HEK293 (cell line): ENCODE results near the gene NDUFS8.

Experiments used
- CTCF ChIA-PET: fragments of 350-600 bp; formaldehyde crosslinking; extraction: SDS; loops from one replicate; lab custom pipeline; 2021; ENCODE audit warnings: antibody characterized with exemption; lab: Yijun Ruan, JAX
- POLR2A ChIA-PET: fragments of 300-600 bp; formaldehyde crosslinking; extraction: SDS; loops from one replicate; lab custom pipeline; 2020; ENCODE audit warnings: antibody characterized with exemption, inconsistent platforms; lab: Yijun Ruan, JAX
- H3K27ac ChIP-seq: fragments of 200-500 bp; sonication (Bioruptor generic); 2 replicates; pipeline ENCODE4 v1.5.1; 2014; ENCODE audit warnings: low read depth, low read length, control low read depth, inconsistent platforms; ENCODE audit errors: extremely low read depth
- H3K36me3 ChIP-seq, 2 experiments: fragments of 200-500 bp in 1 of 2; sonication (Bioruptor generic) in 1 of 2; 1 replicate in 1 of 2; 2 replicates in 1 of 2; pipeline ENCODE4 v1.5.1; 2014 to 2017; ENCODE audit warnings: inconsistent platforms in 2 of 2, low read length in 2 of 2; ENCODE audit not compliant: control insufficient read depth in 2 of 2, insufficient read depth in 1 of 2
- H3K4me1 ChIP-seq: fragments of 200-500 bp; sonication (Bioruptor generic); 2 replicates; pipeline ENCODE4 v1.5.1; 2014; ENCODE audit warnings: mild to moderate bottlenecking, low read length, inconsistent platforms; ENCODE audit not compliant: control insufficient read depth, insufficient read depth
- H3K4me3 ChIP-seq: 2 replicates; pipeline ENCODE4 v1.5.1; 2011; ENCODE audit warnings: low read depth, mild to moderate bottlenecking, control low read depth, low read length, moderate library complexity
- H3K9me3 ChIP-seq: fragments of 200-500 bp; sonication (Bioruptor generic); 2 replicates; pipeline ENCODE4 v1.5.1; 2014; ENCODE audit warnings: low read depth, low read length, inconsistent platforms; ENCODE audit not compliant: control insufficient read depth, insufficient read depth
- KLF10 ChIP-seq: fragments of 450-650 bp; IDR thresholded peaks from 2 replicates; pipeline ENCODE4 v1.5.1; 2018; ENCODE audit warnings: missing biosample characterization, mild to moderate bottlenecking, missing genetic modification characterization
- MZF1 ChIP-seq: fragments of 450-650 bp; formaldehyde crosslinking; IDR thresholded peaks from 2 replicates; pipeline ENCODE4 v1.5.1; 2017; ENCODE audit warnings: missing biosample characterization, missing genetic modification characterization, borderline replicate concordance
- PRDM6 ChIP-seq: fragments of 450-650 bp; formaldehyde crosslinking; IDR thresholded peaks from 2 replicates; pipeline ENCODE4 v1.5.1; 2017; ENCODE audit warnings: missing biosample characterization, missing genetic modification characterization
- SCRT2 ChIP-seq: fragments of 450-650 bp; formaldehyde crosslinking; IDR thresholded peaks from 2 replicates; pipeline ENCODE4 v1.5.1; 2016; ENCODE audit warnings: missing biosample characterization, missing genetic modification characterization
- SP7 ChIP-seq: fragments of 450-650 bp; formaldehyde crosslinking; IDR thresholded peaks from 2 replicates; pipeline ENCODE4 v1.5.1; 2016; ENCODE audit warnings: missing biosample characterization, missing genetic modification characterization
- ZBTB44 ChIP-seq: fragments of 450-650 bp; IDR thresholded peaks from 2 replicates; pipeline ENCODE4 v1.5.1; 2018; ENCODE audit warnings: missing biosample characterization, mild to moderate bottlenecking, missing genetic modification characterization
- ZNF18 ChIP-seq: fragments of 450-650 bp; formaldehyde crosslinking; IDR thresholded peaks from 2 replicates; pipeline ENCODE4 v1.5.1; 2016; ENCODE audit warnings: missing biosample characterization, missing genetic modification characterization
- ZNF23 ChIP-seq: fragments of 450-650 bp; formaldehyde crosslinking; IDR thresholded peaks from 2 replicates; pipeline ENCODE4 v1.5.1; 2016; ENCODE audit warnings: missing biosample characterization, missing genetic modification characterization, borderline replicate concordance
- ZNF302 ChIP-seq: fragments of 450-650 bp; formaldehyde crosslinking; IDR thresholded peaks from 2 replicates; pipeline ENCODE4 v1.5.1; 2016; ENCODE audit warnings: missing biosample characterization, missing genetic modification characterization, low read depth
- ZNF362 ChIP-seq: fragments of 450-650 bp; formaldehyde crosslinking; IDR thresholded peaks from 2 replicates; pipeline ENCODE4 v1.5.1; 2016; ENCODE audit warnings: missing biosample characterization, missing genetic modification characterization
- ZNF391 ChIP-seq: fragments of 450-650 bp; formaldehyde crosslinking; IDR thresholded peaks from 2 replicates; pipeline ENCODE4 v1.5.1; 2016; ENCODE audit warnings: low read depth, missing biosample characterization, missing genetic modification characterization, borderline replicate concordance
- ZNF529 ChIP-seq: fragments of 450-650 bp; formaldehyde crosslinking; IDR thresholded peaks from 2 replicates; pipeline ENCODE4 v1.5.1; 2017; ENCODE audit warnings: missing genetic modification characterization, missing biosample characterization; ENCODE audit not compliant: insufficient replicate concordance
- ZNF610 ChIP-seq: fragments of 450-650 bp; formaldehyde crosslinking; IDR thresholded peaks from 2 replicates; pipeline ENCODE4 v1.5.1; 2016; ENCODE audit warnings: missing biosample characterization, missing genetic modification characterization, borderline replicate concordance
- ZNF701 ChIP-seq: fragments of 450-650 bp; formaldehyde crosslinking; IDR thresholded peaks from 2 replicates; pipeline ENCODE4 v1.5.1; 2016; ENCODE audit warnings: missing biosample characterization, missing genetic modification characterization
- ZNF837 ChIP-seq: fragments of 450-650 bp; formaldehyde crosslinking; IDR thresholded peaks from 2 replicates; pipeline ENCODE4 v1.5.1; 2016; ENCODE audit warnings: missing biosample characterization, missing genetic modification characterization
- TF ChIP-seq, protein P1 (sequence below): fragments of 450-650 bp; formaldehyde crosslinking; IDR thresholded peaks from 2 replicates; pipeline ENCODE4 v1.5.1; 2016; ENCODE audit warnings: missing biosample characterization, missing genetic modification characterization
- TF ChIP-seq, protein P2 (sequence below): fragments of 450-650 bp; formaldehyde crosslinking; IDR thresholded peaks from 2 replicates; pipeline ENCODE4 v1.5.1; 2016; ENCODE audit warnings: missing biosample characterization, missing genetic modification characterization
- TF ChIP-seq, protein P3 (sequence below): fragments of 450-650 bp; formaldehyde crosslinking; IDR thresholded peaks from 2 replicates; pipeline ENCODE4 v1.5.1; 2016; ENCODE audit warnings: missing biosample characterization, missing genetic modification characterization
- TF ChIP-seq, protein P4 (sequence below): fragments of 450-650 bp; formaldehyde crosslinking; IDR thresholded peaks from 2 replicates; pipeline ENCODE4 v1.5.1; 2016; ENCODE audit warnings: missing biosample characterization, missing genetic modification characterization

Gene NDUFS8

GRCh38 chr11:68035266-68035876 is 4.9 kb downstream of the NDUFS8 start:
- peaks cover 0 to 42% of the 10 kb centered on the region in 2 experiments; a peak in 2 of 3 replicates for H3K36me3 ChIP-seq
- POLR2A ChIA-PET = interaction anchor here (0.6 to 0.7 kb wide), 3 partner anchors 8 to 1614 kb away, joined by 3 to 8 read pairs (median 3); no protein-coding TSS in a partner anchor
- CTCF ChIA-PET = no interaction called here

More at GRCh38 chr11:68035266-68035876, 4.9 kb downstream of the NDUFS8 start:
- Histone ChIP-seq H3K4me1 (0 out of 2 replicates have a peak, but pooled peaks cover 2% of the 10 kb centered on the region), H3K9me3 (no peaks in the 10 kb centered on the region), H3K4me3 (no peak overlapping the region), H3K27ac (no peak overlapping the region)
- TF ChIP-seq SP7 (tag by site-specific recombination) (no peak), ZNF362 (no peak), ZNF701 (tag by site-specific recombination) (no peak), ZNF23 (no peak), ZNF837 (tag by site-specific recombination) (no peak), PRDM6 (tag by site-specific recombination) (no peak), ZNF391 (tag by site-specific recombination) (no peak), MZF1 (tag by site-specific recombination) (no peak), ZNF610 (no peak), ZBTB44 (tag by site-specific recombination) (no peak), KLF10 (tag by site-specific recombination) (no peak), ZNF18 (tag by site-specific recombination) (no peak), ZNF302 (tag by site-specific recombination) (no peak), SCRT2 (tag by site-specific recombination) (no peak), ZNF529 (no peak)
- TF ChIP-seq, protein P1, sequence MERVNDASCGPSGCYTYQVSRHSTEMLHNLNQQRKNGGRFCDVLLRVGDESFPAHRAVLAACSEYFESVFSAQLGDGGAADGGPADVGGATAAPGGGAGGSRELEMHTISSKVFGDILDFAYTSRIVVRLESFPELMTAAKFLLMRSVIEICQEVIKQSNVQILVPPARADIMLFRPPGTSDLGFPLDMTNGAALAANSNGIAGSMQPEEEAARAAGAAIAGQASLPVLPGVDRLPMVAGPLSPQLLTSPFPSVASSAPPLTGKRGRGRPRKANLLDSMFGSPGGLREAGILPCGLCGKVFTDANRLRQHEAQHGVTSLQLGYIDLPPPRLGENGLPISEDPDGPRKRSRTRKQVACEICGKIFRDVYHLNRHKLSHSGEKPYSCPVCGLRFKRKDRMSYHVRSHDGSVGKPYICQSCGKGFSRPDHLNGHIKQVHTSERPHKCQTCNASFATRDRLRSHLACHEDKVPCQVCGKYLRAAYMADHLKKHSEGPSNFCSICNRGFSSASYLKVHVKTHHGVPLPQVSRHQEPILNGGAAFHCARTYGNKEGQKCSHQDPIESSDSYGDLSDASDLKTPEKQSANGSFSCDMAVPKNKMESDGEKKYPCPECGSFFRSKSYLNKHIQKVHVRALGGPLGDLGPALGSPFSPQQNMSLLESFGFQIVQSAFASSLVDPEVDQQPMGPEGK = no peak
- TF ChIP-seq, protein P2, sequence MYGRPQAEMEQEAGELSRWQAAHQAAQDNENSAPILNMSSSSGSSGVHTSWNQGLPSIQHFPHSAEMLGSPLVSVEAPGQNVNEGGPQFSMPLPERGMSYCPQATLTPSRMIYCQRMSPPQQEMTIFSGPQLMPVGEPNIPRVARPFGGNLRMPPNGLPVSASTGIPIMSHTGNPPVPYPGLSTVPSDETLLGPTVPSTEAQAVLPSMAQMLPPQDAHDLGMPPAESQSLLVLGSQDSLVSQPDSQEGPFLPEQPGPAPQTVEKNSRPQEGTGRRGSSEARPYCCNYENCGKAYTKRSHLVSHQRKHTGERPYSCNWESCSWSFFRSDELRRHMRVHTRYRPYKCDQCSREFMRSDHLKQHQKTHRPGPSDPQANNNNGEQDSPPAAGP (tag by site-specific recombination) = no peak
- TF ChIP-seq, protein P3, sequence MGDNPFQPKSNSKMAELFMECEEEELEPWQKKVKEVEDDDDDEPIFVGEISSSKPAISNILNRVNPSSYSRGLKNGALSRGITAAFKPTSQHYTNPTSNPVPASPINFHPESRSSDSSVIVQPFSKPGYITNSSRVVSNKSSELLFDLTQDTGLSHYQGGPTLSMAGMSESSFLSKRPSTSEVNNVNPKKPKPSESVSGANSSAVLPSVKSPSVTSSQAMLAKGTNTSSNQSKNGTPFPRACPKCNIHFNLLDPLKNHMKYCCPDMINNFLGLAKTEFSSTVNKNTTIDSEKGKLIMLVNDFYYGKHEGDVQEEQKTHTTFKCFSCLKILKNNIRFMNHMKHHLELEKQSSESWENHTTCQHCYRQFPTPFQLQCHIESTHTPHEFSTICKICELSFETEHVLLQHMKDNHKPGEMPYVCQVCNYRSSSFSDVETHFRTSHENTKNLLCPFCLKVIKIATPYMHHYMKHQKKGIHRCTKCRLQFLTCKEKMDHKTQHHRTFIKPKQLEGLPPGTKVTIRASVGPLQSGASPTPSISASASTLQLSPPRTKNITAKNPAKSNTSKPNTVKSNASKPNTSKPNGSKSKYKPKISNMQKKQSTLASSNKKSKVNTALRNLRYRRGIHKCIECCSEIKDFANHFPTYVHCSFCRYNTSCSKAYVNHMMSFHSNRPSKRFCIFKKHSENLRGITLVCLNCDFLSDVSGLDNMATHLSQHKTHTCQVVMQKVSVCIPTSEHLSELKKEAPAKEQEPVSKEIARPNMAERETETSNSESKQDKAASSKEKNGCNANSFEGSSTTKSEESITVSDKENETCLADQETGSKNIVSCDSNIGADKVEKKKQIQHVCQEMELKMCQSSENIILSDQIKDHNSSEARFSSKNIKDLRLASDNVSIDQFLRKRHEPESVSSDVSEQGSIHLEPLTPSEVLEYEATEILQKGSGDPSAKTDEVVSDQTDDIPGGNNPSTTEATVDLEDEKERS (tag by site-specific recombination) = no peak
- TF ChIP-seq, protein P4, sequence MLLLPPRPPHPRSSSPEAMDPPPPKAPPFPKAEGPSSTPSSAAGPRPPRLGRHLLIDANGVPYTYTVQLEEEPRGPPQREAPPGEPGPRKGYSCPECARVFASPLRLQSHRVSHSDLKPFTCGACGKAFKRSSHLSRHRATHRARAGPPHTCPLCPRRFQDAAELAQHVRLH (tag by site-specific recombination) = no peak
